ENCODE data around the gene MAP3K5. TPM values are rescaled to one million over a fixed set of nuclear protein-coding genes. Genes with fewer than 3 reads are reported as not detected.

Gene MAP3K5
- total RNA-seq, 1 donor from 2014 or later: 0.02 TPM

DNA sequence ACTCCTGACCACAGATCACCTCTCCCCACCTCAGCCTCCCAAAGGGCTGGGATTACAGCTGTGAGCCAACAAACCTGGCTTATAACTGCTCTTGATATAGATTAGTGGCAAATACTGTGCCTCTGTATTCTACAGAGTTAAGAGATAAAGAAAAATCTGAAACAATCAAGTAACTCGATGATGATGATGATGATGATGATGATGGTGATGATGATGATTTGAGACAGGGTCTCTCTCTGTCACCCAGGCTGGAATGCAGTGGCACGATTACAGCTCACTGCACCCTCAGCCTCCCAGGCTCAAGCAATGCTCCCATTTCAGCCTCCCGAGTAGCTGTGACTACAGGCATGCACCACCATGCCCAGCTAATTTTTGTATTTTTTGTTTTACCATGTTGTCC is 175.8 kb downstream of the MAP3K5 start:
- H3K27me3 Mint-ChIP-seq (ENCODE audit: insufficient read depth, low read depth): no peaks in the 10 kb centered on the region
- H3K4me1 Mint-ChIP-seq: no peaks in the 10 kb centered on the region
- no peaks in the 10 kb centered on the region for H3K36me3 Mint-ChIP-seq
- H3K4me3 ChIP-seq: no peak overlapping the region
- no peak overlapping the region for H3K27ac Mint-ChIP-seq
- TF ChIP-seq, protein P1, sequence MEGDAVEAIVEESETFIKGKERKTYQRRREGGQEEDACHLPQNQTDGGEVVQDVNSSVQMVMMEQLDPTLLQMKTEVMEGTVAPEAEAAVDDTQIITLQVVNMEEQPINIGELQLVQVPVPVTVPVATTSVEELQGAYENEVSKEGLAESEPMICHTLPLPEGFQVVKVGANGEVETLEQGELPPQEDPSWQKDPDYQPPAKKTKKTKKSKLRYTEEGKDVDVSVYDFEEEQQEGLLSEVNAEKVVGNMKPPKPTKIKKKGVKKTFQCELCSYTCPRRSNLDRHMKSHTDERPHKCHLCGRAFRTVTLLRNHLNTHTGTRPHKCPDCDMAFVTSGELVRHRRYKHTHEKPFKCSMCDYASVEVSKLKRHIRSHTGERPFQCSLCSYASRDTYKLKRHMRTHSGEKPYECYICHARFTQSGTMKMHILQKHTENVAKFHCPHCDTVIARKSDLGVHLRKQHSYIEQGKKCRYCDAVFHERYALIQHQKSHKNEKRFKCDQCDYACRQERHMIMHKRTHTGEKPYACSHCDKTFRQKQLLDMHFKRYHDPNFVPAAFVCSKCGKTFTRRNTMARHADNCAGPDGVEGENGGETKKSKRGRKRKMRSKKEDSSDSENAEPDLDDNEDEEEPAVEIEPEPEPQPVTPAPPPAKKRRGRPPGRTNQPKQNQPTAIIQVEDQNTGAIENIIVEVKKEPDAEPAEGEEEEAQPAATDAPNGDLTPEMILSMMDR (IDR thresholded peaks at IDR 0.05): no peak
- no peak for TF ChIP-seq EZH2 (IDR thresholded peaks at IDR 0.05)
- TF ChIP-seq EZH2phosphoT487 (IDR thresholded peaks at IDR 0.05): no peak
- H3K4me2 ChIP-seq: no peak overlapping the region
- H3K27ac ChIP-seq: no peak overlapping the region
- H3K4me1 ChIP-seq: peaks cover 6% of the 10 kb centered on the region
- DNase-seq (ENCODE audit: low spot score): no peak
- H3K79me2 ChIP-seq (ENCODE audit: low read depth): no peaks in the 10 kb centered on the region
- no peak overlapping the region for H3K4me3 Mint-ChIP-seq
- no peaks in the 10 kb centered on the region for H3K27me3 ChIP-seq
- no peaks in the 10 kb centered on the region for H4K20me1 ChIP-seq (ENCODE audit: low read depth)
- no peaks in the 10 kb centered on the region for H3K9me3 Mint-ChIP-seq
- no peaks in the 10 kb centered on the region for H3K9me3 ChIP-seq (ENCODE audit: low read depth)
- no peaks in the 10 kb centered on the region for H3K36me3 ChIP-seq
- H3K9ac ChIP-seq: no peak overlapping the region
- no peaks in the 10 kb centered on the region for H3F3A ChIP-seq (ENCODE audit: low read depth)
- H2AFZ ChIP-seq (replicated peaks): no peak overlapping the region

GRCh38 chr6:136614994-136615393 is 177.3 kb downstream of the MAP3K5 start:
- Histone ChIP-seq H3K4me2 (no peak overlapping the region), H3K27me3 (no peaks in the 10 kb centered on the region), H3K4me1 (peaks cover 6% of the 10 kb centered on the region), H3F3A (ENCODE audit: low read depth) (no peaks in the 10 kb centered on the region), H3K9me3 (ENCODE audit: low read depth) (no peaks in the 10 kb centered on the region), H3K27ac (no peak overlapping the region), H3K79me2 (ENCODE audit: low read depth) (no peaks in the 10 kb centered on the region), H3K4me3 (no peak overlapping the region), H3K9ac (no peak overlapping the region), H2AFZ (replicated peaks) (no peak overlapping the region), H4K20me1 (ENCODE audit: low read depth) (no peaks in the 10 kb centered on the region), H3K36me3 (no peaks in the 10 kb centered on the region)
- no peaks in the 10 kb centered on the region for H3K9me3 Mint-ChIP-seq
- DNase-seq (ENCODE audit: low spot score): no peak
- H3K27ac Mint-ChIP-seq: no peak overlapping the region
- H3K4me1 Mint-ChIP-seq: no peaks in the 10 kb centered on the region
- no peaks in the 10 kb centered on the region for H3K36me3 Mint-ChIP-seq
- TF ChIP-seq, protein P1 (IDR thresholded peaks at IDR 0.05): no peak
- no peaks in the 10 kb centered on the region for H3K27me3 Mint-ChIP-seq (ENCODE audit: insufficient read depth, low read depth)
- no peak overlapping the region for H3K4me3 Mint-ChIP-seq

GRCh38 chr6:136614350-136614749 is 177.9 kb downstream of the MAP3K5 start:
- Histone ChIP-seq H3K79me2 (ENCODE audit: low read depth) (no peaks in the 10 kb centered on the region), H3K9me3 (ENCODE audit: low read depth) (no peaks in the 10 kb centered on the region), H3F3A (ENCODE audit: low read depth) (no peaks in the 10 kb centered on the region), H3K9ac (no peak overlapping the region), H3K27ac (no peak overlapping the region), H3K4me2 (no peak overlapping the region), H3K36me3 (no peaks in the 10 kb centered on the region), H3K27me3 (no peaks in the 10 kb centered on the region), H3K4me1 (peaks cover 6% of the 10 kb centered on the region), H4K20me1 (ENCODE audit: low read depth) (no peaks in the 10 kb centered on the region), H2AFZ (replicated peaks) (no peak overlapping the region), H3K4me3 (no peak overlapping the region)
- no peak for TF ChIP-seq EZH2phosphoT487 (IDR thresholded peaks at IDR 0.05)
- TF ChIP-seq, protein P1 (IDR thresholded peaks at IDR 0.05): no peak
- no peak for TF ChIP-seq EZH2 (IDR thresholded peaks at IDR 0.05)
- DNase-seq (ENCODE audit: low spot score): no peak
- H3K4me1 Mint-ChIP-seq: no peaks in the 10 kb centered on the region
- H3K36me3 Mint-ChIP-seq: no peaks in the 10 kb centered on the region
- H3K27ac Mint-ChIP-seq: no peak overlapping the region
- no peaks in the 10 kb centered on the region for H3K27me3 Mint-ChIP-seq (ENCODE audit: insufficient read depth, low read depth)
- no peaks in the 10 kb centered on the region for H3K9me3 Mint-ChIP-seq
- no peak overlapping the region for H3K4me3 Mint-ChIP-seq

DNA sequence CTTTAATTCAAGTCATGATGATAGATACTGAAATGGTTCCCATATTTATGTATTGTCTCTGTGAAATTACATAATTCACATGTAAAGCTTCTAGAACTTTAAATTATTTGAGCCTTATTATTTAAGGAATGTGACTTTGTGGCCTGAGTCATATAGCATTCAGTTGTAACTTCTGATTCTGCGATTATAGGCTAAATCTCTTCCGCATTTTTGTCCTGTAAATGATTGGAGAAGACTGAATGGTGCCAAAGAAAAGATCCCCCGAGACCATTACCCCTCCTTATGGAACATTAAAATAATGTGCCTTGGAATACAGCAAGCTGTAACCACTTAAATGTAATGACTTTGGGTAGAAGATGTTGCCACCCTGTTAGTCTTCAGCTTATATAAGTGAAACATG is 178.8 kb downstream of the MAP3K5 start:
- H3K4me3 ChIP-seq: no peak overlapping the region
- H3K27me3 ChIP-seq: no peaks in the 10 kb centered on the region
- no peak overlapping the region for H3K27ac ChIP-seq
- no peaks in the 10 kb centered on the region for H4K20me1 ChIP-seq (ENCODE audit: low read depth)
- H2AFZ ChIP-seq (replicated peaks): no peak overlapping the region
- H3K36me3 ChIP-seq: no peaks in the 10 kb centered on the region
- no peak for DNase-seq (ENCODE audit: low spot score)
- Mint-ChIP-seq H3K36me3 (no peaks in the 10 kb centered on the region), H3K9me3 (no peaks in the 10 kb centered on the region), H3K4me1 (no peaks in the 10 kb centered on the region), H3K27me3 (ENCODE audit: insufficient read depth, low read depth) (no peaks in the 10 kb centered on the region), H3K27ac (no peak overlapping the region), H3K4me3 (no peak overlapping the region)
- no peaks in the 10 kb centered on the region for H3K79me2 ChIP-seq (ENCODE audit: low read depth)
- peaks cover 6% of the 10 kb centered on the region for H3K4me1 ChIP-seq
- no peak overlapping the region for H3K4me2 ChIP-seq
- H3F3A ChIP-seq (ENCODE audit: low read depth): no peaks in the 10 kb centered on the region
- H3K9ac ChIP-seq: no peak overlapping the region
- TF ChIP-seq EZH2phosphoT487 (IDR thresholded peaks at IDR 0.05) (no peak), EZH2 (IDR thresholded peaks at IDR 0.05) (no peak)
- TF ChIP-seq, protein P1 (IDR thresholded peaks at IDR 0.05): no peak
- H3K9me3 ChIP-seq (ENCODE audit: low read depth): no peaks in the 10 kb centered on the region
